HG03432 (cell line): ENCODE measurements around the gene PHKA2.

Experiments used
- ATAC-seq: cut with Tn5 transposase; IDR thresholded peaks from one replicate; pipeline ENCODE4 v1.9.1; 2021; ENCODE audit warnings: mild to moderate bottlenecking, moderate library complexity; ENCODE audit not compliant: unreplicated experiment

Gene PHKA2

DNA sequence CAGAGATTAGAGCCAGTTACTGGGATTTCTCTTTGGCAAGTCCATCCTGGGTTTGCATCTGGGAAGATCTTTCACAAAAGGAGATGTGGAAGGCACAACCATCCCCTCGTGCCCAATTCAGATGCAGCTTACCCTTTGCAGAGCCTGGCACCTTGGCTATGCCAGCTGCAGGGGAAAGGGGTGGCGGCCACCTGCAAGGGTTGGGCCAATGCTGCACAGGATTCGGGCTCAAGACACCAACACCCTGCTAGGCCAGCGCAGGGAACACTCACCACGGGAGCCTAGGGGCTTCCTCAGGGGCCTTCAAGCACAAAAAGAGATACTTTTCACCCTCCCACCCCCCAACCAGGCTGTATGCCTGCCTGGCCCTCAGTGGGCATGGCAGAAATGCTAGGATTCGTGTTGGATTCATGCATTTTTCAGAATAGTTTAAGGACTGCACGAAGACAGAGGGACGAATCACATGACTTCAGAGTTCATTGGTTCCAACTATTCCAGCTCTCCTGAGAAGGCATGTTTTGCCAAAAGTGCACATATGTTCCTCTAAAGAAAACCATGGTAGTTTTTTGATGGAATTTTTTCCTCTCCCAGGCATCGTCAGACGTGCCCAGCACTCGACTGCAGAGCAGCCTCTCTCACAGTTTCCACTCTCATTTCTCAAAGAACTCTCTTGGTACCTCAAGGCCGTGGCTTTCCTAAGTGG, 94.4 kb downstream of the PHKA2 start:
- ATAC-seq, result no peak

DNA sequence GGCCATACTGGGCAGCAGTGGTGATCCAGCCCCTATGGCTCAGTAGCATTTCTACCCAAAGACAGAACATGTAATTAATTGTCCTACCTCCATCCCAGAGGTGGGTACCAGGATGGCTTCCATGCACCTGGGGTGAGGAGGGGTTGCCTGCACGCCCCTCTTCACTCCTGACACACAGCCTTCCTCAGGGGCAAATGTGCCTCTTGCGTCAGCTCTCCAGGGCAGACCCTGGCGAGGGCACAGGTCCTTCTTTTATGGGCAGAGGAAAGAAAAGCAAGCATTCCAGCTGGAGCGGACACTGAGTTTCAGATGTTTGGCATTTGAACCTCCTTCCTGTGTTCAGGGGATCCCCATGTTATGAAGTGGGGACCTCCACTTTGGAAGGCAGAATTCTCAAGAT, 95.6 kb downstream of the PHKA2 start:
- ATAC-seq, result no peak

DNA sequence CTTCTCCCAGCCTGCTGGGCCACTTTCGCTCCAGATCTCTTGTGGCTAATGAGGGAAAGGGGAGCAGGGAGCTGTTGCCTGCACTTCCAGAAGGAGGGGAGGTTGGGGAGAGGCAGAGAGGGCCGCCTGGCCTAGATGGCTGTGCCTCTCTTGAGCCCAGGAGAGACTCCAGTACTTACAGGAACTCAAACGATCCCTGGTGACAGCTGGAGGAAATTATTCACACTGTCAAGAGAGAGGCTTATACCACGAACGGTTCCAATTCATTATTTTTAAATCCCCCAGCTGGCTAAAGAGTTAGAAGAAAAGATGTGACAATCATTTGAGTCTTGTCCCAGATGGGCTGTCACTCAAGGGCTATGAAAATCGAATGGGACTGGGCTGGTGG, 96.1 kb downstream of the PHKA2 start:
- no peak for ATAC-seq

DNA sequence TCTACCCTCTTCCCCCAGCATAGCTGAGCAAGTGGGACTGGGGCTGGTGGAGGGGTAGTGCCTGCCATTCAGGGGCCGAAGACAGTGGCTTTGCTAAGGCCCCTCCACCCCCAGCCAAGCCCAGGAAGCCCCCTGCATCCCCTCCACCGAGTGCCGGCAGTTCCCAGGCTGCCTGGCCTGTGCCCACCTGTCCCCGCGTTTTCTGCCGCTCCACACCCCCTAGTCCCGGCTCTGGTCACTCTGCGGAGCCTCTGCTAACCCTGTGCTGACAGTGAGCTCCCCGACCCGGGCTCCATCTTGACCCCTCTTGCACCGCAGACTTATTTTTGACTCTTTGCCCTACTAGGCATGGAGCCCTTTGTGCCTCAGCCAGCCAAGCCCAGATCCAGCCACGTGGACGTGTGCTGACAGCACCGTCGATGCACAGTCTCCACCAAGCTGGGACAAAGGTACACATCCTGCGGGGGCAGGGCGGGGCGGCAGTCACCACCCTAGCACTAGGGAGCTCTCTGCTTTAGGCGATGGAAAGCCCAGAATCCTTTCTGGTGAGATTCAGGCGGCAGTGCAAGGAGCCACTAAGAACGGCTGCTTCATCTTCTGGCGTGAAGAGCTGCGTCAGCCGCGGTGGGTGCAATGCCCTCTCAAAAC, 96.6 kb downstream of the PHKA2 start:
- no peak for ATAC-seq

DNA sequence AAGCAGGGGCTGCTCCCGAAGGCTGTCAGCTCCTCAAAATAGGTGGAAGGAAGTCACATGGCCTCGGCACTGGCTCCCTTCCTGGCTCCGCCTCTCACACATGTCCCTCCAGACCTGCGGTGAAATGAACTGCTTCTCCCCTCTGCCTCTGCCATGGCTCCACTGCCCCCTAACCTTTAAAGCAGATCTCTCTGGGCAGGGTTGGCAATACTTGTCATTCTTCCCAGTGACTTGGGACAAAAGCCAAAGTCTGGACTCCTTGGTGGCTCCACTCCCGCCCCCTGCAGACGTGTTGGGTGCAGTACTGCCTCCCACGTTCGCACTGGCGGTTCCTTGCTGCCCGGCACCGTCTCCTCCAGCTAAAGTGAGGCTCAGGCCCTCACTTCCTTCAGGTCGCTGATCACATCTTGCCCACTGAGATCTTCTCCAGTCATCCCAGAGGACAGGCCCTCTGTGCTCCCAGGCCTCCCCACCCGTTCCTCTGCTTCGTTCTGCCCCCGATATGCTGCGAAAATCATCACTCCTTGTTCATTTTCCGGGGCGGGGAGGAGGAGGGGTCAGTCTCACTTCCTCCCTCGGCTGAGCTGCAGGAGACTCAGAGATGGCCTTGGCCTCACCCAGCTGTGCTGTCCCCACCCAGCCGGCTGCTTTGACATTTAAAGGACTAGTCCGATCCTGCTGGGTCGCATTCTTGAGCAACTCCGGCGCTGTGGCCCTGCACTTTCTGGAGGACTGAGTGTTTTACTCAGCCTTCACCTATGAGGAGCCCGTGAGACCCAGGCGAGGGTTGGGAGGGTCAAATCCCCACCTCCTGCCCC, 97.4 kb downstream of the PHKA2 start:
- ATAC-seq, result peak; percentile 78

DNA sequence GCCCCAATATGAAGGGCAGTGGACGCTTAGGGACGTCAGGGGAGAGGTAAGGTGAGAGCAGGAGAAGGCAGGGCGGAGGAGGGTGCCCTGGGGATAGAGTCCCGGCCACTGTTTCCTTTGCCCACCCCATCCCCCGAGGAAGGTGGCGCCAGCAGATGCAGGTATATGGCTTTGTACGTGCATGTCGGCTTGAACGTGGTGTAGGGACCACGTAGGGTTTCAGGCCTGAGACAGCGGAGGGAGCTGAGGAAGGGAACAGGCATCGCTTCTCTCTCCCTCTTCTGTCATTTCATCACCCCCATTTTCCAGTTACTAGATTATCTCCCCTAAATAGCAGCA, 97.9 kb downstream of the PHKA2 start:
- ATAC-seq, result peak; percentile 33

DNA sequence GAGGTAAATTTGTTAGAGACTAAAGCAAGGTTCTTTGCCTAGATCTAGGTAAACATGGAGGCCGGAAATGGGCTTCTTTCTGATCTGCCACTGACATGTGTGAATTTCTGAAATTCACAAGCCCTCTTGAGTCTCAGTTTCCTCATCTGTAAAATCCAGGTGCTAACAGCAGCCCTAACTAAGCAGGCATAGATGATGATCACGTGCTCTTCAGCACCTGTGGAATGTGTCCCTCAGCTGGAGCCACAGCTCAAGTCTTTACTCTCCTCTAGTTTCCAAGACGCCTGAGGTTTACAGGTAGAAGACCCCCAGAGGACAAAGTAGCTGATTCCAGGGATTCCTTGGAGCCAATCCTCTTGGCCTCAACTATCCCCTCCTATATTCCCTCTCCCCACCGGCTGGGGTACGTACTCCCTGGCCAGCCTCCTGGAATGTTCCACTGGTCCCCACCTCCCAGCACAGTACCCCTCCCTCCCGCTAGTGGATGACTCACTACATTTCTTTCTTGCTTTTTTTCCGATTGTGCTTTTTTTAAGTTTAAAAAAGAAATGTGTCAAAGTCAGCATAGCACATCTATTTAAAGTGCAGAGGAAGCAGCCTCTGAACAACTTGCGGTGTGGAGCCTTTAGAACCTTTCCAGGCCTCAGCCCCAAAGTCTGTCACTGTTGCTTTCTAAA, 98.4 kb downstream of the PHKA2 start:
- ATAC-seq, result peak; percentile 2

DNA sequence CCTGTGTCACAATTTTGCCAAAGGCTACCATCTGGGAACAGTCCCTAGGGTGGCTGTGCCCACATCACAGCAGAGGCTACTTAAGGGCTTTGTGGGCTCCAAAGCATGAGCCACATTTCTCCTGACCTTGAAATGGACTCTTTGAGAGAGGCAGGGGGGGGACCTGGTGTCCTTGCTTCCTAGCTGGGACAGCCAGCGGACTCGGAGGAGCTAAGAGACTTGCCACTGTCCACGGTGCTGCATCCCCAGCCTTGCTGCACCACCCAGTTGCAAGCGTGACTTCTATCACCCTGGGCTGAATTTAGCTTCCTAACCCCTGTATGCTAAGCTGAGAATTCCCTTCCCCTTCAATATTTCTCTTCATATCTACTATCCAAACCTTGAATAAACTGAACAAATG, 99.0 kb downstream of the PHKA2 start:
- no peak for ATAC-seq

DNA sequence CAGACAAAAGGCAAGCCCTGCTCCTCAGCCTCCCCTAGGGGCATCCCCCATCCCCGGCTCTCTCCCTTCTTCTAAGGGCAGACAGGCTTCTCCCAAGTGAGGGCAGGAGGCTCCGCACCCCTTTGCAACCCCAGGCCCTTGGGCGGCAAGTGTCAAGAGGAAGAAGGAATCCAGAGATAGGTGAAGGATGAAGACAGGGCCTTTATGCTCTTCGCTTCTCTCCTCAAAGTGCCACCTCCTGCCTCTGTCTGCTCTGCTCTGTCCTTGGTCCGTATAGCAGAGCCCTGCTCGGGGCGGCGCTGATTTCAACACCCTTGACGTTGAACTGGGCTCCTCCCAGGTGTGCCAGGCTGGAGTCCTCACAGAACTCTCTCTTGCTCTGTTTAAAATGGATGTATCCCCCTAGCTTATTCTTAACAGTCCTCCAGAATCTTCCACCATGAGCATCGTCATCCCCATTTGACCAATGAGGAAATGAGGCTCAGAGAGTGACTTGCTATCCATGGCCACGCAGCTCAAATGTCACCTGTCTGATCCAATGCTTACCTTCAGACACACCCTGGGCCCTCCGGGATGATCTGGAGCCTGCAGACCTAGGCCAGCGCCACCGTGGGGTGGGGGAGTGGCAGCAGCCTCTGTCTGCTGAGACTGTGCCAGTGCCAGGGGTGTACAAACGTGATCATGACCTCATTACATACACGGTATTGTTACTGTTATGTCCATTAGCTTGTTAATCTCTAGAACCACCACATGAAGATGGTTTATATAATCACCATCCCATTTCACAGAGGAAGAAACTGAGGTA, 99.8 kb downstream of the PHKA2 start:
- ATAC-seq, result no peak

DNA sequence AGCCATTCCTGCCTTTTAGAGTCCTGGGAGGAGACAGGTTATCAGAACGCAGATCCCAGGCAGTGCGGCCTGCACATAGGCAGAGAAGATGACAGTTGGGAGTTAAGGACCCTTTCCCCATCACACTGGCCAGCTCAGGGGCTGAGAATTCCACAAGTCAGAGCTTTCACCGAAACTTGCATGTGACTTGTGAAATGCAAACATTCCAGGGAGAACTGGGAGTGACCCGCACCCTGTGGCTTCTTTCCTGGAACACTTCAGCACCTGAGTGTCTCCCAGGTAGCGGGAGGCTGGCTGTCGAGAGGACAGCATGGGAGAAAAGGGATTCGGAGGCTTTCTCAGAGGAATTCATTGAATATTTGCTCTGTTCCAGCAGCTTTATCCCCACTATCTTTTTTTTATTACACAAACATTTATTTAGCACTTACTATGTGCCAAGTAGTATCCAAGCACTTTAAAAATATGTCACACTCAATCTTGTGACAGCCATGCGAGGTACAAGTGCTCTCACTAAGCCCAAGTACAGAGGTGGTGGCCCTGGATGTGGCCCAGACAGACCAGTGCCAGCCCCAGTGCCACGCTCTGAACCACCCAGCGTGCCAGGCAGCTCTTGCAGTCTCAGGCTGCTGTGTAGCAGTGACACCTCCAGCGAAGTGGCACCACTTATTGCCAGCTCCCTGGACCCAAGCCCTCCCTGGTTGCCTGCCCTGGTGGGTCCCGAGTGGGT, 100.5 kb downstream of the PHKA2 start:
- ATAC-seq, result no peak

DNA sequence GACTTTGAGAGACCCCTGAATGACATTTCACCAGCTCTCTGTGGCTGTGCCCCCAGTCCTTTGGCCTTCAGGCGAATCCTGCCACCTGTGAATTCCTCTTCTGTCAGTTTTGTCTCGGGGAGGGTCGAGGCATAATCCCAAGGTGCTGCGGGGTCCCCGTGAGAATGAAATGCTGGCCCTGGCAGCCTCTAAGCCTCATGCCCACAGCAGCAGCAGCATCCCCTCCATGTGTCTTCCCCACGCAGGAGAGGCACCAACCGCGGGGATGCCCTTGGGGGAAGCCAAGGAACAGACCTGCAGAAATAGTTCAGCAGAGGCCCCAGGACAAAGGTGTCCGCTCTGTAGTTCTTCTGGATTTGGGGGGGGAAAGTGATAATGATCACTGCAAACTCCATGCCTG, 104.8 kb downstream of the PHKA2 start:
- ATAC-seq, result no peak

DNA sequence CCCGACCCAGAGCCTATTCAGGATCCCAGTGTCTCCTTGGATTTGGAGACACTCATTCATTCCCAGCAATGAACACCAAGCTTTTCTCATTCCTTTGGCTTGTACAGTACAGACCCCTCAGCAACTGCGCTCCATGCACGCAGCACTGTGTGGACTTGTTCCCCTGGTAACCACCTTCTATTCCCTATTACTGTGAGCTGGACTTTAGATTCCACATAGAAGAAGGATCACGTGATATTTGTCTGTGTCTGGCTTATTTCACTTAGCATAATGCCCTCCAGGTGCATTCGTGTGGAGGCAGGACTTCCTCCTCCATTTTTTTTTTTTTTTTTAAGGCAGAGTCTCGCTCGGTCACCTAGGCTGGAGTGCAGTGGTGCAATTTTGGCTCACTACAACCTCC, 106.4 kb downstream of the PHKA2 start:
- no peak for ATAC-seq

DNA sequence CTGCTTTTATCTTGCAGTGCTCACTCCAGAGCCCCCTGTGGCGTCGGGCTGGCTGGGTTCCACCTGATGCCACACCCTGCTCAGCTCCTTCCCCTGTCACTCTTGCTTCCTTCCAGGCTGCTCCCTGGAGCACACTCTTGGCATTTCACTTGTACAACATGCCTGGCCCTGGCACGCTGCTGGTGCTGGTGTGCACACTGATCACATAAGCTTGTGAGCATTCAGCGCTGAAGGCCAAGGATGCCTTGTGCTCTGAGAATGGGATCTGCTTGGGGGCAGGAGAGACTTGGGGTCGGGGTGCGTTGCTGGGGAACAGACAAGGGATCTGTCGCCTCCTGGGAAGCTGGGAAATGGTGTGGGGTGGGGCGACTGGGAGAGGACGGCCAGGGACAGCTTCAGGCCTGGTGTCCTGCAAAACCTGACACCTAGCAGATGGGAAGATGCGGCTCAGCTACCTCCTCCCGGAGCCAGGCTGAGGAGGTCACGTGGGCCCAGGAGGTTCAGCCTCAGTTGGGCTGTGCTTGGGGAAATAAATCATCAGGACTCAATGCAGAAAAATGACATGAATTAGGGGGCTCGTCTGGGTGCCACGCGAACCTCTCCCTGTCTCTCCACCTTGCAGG, 108.5 kb downstream of the PHKA2 start:
- ATAC-seq, result no peak

DNA sequence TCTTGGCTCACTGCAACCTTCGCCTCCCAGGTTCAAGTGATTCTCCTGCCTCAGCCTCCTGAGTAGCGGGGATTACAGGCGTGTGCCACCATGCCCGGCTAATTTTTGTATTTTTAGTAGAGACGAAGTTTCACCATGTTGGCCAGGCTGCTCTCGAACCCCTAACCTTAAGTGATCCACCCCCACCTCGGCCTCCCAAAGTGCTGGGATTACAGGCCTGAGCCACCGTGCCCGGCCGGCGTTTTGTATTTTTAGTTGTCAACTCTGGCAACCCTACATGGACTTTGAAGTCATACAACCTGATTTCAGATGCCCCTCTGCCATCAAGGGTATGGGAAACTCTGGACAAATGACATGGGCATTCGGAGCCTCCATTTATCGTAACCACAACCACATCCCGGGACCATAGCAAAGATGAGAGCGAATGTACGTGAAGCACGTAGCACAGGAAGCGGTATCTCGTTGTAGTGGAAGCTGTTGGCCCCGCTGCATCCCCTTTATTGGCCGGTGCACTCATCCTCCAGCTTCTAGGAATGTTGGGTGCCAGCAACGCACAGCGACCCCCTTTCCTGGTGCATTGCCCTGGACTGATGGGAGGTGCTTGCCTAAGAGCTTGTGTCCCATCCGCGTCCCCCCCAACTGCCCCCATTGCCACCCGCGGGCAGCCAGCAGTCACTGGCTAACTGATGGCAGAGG, 109.2 kb downstream of the PHKA2 start:
- no peak for ATAC-seq

DNA sequence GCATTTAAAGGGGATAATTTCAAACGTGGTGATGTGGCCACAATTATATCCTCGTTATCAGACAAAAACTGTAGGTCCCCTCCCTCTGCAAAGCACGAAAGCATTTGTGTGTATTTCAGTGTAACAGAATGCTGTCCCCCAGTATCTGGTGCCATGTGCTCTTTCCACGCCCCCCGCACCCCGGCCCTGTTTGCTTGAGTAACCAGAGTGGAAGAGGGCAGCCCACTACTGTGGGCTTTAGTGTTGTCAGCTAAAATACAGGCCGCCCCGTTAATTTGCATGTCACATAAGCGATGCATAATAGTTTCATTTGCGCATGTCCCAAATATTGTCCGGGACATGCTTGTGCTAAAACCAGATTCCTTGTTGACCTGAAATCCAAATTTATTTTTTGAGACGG, 110.1 kb downstream of the PHKA2 start:
- no peak for ATAC-seq

DNA sequence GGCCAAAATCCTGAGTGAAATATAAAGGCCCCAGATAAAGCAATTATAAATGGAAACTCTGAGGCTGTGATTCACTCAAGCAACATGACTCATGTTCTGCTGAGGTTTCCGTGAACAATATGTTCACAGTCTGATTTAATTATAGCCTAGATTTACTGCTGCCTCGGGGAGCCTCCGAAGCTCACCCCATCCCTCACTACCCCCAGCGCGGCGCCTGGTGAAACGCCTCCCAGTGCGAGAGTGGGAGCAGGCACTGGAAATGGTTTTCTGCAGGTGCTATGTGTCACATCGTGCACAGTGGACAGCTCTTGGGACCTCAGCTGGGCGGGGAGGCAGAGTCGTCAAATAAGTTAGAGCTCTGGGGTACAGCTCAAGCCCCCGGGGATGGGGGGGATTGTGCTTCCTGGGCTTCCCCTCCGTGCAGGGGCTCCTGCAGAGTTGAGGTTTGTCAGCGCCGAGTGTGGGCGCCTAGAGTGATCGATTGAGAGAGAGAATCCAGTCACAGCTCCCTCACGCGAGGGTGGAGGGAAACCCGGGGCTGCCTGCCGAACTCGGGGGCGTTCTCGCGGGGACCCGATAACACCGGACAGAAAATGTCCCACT, 110.6 kb downstream of the PHKA2 start:
- ATAC-seq, result no peak

DNA sequence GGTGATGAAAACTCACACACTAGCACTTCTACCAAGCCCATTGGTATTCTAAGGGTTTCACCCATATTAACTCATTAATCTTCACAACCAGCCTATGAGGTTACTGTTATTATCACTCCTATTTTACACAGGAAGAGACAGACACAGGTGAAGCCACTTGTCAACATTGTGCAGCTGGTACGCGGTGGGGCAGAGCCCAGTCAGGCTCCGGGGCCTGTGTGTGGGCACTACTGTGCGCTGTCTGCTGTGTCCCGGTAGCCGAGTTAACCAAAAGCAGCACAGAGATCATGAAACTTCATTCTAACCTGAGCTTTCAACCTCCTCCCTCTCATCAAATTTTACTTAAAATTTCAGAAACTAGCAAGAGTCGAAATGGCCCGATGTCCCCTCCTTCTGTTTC, 111.3 kb downstream of the PHKA2 start:
- ATAC-seq, result no peak

DNA sequence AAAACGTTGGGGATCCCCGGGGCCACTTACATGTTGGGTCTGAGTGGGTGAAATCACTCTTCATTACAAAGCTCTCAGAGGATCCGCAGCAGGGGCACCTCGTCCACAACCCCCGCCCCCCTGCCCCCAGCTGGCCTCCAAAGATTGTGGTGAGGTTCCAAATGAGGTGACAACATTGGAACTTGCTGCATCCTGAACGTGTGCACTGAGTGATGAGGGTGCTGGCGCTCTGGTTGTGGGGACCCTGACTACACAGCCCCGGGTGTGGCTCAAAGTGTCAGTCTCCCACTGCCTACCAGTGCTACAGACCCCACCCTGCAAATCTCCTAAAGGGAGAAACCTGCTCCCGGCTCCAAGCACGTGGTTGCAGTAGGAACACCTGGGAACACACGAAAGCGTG, 111.9 kb downstream of the PHKA2 start:
- no peak for ATAC-seq
